Activated CD4-positive, alpha-beta T cell treated with anti-CD3 and anti-CD28 coated beads, Interleukin-10, Interleukin-2, amounts not matched to agents 100 ng/mL and 50 ng/mL, durations not matched to agents 16 hours and 8 hours (primary cell): ENCODE measurements around the gene APOBR.
"Not testable (repeated sequence)": the region's sequence is repeated elsewhere in the genome, so short reads cannot be mapped to it uniquely, and the experiment has no call there.

Experiments
- DNase-seq: peaks from one replicate; pipeline ENCODE4 v3.0.0-alpha.2; 2020

The APOBR gene

DNA sequence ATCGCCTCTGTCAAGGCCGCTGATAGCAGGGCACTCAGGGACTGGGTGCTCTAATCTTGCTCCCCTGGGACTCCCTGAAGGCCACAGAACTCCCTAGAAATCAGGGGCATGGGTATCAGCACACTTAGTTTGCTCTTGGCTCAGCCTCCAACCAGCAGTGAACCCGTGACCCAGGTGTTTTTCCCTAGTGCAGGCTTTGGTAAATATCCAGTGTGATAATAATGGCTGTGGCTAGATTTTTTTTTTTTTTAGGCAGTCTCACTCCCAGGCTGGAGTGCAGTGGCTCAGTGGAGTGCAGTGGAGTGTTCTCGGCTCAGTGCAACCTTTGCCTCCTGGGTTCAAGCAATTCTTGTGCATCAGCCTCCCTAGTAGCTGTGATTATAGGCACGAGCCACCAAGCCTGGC lies 34.0 kb downstream of the APOBR start:
- DNase-seq = no peak

DNA sequence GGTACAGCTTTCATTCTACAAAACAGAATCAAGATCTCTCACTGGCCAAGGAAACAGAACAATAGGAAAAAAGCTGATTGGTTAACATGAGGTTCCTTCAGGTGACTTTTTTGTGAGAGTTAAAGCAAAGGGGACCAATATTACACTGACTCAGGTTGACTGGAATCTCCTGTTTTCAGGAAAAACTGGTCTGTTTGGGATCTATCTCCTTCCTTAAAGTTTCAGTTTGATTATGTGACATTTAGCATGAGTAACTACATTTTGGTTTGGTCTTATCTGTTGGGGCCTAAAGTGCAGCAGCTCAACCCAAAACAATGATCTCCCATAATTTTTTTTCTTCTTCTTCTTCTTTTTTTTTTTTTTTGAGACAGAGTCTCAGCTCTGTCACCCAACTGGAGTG lies 34.7 kb downstream of the APOBR start:
- DNase-seq = no peak

DNA sequence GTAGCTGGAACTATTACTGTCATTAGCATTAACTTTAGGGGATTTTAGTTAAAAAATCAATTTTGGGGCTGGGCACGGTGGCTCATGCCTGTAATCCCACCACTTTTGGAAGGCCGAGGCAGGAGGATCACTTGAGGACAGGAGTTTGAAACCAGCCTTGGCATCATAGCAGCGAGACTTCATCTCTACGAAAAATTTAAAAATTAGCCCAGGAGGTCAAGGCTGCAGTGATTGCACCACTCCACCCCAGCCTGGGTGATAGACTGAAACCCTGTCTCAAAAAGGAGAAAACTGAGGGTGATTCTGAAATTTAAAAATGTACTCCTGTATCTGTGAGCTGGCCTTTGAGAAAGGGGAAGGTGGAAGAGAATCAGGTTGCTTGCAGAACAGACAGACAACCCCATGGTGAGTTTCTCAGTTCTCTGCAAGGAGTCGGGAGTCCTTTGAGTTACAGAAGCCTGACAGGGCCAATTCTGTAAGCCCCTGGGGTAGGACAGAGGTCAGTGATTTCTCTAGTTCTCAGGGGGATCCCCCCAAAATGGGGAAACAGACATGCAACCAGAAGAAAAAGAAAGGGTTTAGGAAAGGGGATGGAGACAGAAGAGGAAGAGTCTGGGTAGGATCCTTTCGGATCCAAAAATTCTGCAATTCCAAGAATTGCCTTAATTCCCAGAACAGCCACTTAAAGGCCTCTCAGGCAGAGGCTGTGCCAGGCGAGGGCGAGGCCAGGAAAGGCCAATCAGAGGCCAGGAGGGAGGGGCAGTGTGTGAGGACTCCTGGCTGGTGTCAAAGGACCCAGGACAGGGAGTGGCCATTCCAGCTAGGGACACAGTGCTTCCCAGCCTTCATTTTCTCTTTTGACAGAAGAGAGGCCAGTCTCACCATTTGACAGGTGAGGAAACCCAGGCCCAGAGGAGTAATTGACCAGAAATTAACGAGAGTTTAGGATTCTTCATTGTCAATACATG lies 37.6 kb downstream of the APOBR start:
- DNase-seq = no peak

DNA sequence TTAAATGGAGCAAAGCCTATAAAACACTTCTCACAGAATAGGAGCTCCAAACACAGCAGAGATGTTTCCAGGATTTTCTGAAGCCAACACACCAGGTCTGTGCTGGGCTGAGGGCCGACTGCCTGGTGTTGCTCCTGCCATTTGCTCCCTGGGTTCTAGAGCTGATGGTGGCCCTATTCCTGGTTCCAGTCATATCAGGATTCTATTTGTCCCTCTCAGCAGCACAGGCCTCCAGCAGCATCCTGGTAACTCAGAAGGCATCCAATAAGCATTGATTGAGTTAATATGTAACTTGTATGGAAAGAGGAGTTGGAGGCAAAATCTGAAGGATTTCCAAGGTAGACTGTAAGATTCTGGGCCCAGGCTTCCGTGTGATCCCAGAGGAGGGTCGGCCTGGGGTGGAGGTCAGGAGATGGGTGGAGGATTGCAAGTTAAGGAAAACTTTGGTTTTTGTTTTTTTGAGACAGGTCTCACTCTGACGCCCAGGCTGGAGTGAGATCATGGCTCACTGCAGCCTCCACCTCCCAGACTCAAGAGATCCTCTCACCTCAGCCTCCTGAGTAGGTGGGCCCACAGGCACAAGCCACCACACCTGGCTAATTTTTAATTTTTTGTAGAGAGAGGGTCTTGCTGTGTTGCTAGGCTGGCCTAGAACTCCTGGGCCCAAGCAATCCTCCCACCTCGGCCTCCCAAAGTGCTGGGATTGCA lies 38.7 kb downstream of the APOBR start:
- no peak for DNase-seq

DNA sequence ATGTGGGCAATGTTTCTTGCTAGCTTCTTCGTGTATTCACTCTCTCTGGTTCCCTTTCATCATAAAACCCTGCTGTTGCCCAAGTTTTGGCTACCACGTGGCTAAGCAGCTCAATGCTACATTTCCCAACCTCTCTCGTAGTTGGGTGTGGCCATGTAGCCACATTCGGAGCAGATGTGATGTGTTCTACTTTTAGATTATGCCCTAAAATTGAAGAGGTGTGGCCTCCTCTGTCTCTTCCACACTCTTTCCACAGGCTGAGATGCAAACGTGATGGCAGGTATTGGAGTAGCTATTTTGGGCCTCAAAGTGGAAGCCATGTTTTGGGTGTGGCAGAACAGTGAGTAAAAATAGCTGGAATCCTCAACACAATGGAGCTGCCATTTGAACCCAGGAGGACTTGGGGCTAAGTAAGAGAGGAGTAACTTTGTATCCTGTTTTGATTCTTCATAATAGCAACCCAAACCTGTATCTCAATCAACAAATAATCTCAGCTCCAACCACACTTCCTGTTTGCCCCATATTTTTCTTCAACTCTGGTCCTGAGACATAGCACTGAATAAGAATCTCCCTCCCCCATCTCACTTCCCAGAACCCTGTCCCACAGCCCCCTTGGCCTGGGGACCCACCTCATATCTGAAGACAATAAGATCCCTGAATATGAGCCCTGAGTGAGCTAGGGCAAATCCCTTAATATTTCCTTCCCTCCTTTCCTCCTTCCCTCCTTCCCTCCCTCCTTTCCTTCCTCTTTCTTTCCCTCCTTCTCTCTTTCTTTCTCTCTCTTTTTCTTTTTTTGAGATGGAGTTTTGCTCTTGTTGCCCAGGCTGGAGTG lies 40.3 kb downstream of the APOBR start:
- DNase-seq = no peak

DNA sequence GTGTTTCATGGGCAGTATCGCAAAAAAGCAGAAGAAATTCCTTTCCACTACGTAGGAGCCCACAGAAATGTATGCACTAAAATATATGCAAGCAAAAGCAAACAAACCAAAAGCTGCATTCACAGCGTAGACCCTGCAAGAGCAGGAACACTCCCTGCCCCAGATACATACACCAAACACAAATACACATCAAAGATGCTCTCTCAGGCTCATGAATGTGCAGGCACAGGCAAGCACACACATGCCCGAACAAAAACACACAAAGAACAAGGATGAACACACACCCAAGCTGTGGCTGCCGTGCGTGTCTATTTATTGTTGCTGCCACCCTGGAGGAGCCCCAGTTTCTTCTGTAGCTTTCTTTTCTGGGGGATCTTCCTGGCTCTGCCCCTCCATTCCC lies 42.6 kb downstream of the APOBR start:
- DNase-seq = no peak

DNA sequence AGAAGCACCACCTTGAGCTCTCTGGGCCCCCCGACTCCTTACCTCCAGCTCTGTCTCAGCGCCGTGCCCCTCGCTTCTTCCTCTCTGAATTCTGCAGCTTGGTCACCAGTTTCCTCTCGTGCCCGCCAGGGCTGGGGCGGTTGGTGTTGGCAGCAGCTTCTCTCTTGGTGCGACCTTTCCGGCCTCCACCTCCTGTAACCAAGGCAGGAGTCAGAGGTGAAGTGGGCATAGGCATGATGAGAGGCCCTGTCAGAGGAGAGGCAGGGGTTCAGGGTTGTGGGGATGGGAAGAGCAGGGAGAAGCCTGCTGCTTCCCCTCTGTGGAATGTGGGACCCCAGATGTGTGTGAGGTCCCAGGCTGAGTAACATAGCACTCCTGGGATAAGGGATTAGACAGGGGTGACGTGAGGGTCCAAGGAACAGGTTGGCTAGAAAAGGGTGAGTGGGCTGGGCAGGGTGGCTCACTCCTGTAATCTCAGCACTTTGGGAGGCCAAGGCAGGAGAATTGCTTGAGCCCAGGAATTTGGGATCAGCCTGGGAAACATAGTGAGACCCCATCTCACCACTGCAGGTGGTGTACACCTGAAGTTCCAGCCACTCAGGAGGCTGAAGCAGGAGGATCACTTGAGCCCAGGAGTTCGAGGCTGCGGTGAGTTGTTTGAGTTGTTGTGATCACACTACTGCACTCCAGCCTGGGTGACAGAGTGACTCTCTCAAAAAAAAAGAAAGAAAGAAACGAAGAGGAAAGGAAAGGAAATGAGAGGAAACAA lies 43.7 kb downstream of the APOBR start:
- DNase-seq = no peak

DNA sequence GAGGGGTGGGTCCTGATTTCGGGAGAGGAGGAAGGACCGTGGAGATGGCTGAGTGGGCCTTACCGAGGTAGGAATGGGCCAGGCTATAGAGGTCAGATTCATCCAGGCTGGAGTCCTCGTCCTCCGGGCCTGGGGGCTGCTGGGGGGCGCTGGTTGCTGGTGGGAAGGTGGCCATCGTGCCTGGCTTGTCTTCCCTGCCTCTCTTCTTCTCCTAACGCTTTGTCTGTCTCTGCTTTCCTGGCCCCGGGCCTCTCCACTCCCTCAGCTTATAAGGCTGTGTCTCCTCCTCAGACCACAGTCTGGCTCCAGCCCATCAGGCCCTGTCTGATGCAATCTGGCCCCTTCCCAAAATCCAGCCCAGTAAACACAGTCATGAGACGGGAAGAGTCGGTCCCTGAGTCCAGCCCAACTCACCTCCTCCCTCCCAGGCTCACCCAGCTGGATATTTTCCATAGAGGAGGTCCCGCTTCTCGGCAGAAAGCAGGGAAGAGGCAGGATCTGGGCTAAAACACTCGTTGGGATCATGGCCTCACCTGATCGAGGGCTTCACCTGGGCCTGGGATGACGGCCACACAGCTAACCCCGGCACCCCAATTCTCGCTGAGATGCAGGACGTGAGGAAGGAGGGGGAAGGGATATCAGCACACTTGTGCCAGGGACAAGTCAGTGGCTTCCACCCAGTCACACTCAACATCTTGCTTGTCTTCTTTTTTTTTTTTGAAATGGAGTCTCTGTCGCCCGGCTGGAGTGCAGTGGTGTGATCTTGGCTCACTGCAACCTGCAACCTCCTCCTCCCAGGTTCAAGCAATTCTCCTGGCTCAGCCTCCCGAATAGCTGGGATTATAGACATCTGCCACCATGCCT lies 44.5 kb downstream of the APOBR start, which contains the start of gene NUPR1:
Gene NUPR1, minus strand, starts transcription at position 242 of the 864 bp plus-strand sequence. Its CDS starts 67 bp downstream, at position 175.
- DNase-seq = no peak

DNA sequence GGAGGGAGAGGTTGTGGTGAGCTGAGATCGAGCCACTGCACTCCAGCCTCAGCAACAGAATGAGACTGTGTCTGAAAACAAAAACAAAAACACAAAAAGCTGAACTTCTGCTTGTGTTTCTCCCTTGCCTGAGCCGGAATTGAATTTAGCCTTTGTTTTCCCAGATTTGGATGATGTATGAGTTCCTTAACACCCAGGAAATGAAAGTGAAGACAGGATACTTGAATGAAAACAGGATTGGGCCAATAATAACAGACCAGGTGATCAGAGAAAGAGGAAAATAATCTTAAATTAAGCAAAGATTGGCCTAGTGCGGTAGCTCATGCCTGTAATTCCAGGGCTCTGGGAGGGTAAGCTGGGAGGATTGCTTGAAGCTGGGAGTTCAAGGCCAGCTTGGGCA lies 45.9 kb downstream of the APOBR start:
- DNase-seq = no peak

DNA sequence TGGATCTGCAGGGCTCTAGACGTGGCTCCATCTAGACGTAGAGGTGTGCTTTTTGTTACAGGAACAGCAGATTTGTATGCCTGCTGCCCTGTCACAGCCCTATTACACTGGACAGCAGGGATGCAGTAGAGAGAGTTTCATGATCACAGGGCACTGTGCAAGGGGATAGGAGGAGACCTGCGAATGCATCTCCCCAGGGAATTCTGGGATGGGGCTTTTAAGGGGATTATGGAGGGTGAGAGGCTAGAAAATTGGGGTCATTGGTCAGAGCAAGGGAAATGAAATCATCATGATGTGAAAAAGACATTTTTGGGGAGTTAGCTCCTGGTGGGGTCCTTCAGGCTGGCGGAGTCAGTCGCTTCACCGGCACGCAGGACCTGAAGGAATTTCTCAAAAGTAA lies 48.2 kb downstream of the APOBR start:
- no peak for DNase-seq

DNA sequence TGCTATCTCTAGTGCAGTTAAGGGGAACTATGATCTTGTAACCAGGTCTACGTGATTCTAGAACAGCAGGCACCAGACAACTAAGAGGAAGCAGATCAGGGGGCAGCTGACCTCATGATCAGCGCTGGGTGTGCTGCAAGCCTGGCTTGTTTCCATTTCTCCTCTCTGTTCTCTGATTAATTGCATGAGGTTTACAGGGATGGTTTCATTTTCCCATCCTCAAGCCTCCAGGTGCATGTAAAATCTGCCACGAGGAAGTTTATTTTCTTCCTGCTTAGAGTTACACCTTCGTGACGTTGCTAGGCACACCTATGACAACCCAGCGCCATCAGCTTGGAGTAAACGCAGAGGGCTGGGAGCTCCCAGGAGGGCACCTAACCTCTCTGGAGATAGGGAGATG lies 48.6 kb downstream of the APOBR start:
- DNase-seq = no peak

DNA sequence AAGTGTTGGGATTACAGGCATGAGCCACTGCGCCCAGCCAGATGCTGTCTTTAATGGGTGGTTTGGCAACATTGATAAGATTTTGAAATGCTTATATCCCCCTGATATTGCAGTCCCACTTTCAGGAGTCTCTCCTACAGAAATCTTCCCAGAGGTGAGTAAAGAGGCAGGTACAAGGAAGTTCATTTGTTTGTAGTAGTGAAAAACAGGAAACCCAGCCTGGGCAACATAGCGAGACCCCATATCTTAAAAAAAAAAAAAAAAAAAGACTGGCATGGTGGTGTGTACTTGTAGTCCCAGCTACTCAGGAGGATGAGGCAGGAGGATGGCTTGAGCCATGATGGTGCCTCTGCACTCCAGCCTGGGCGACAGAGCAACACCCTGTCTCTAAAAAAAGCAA lies 50.6 kb downstream of the APOBR start:
- DNase-seq = no peak

DNA sequence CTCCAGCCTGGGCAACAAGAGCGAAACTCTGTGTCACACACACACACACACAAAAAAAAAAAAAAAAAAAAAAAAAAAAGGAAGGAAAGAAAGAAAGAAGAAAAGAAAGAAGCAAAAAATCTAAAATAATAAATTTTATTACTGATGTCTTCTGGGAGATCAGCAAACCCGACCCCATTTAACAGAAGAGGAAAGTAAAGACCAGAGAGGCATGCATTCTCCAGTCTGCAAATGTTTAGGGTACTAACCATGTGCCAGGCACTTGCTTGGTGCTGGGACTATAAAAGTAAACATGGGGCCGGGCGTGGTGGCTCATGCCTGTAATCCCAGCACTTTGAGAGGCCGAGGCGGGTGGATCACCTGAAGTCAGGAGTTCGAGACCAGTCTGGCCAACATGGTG lies 51.5 kb downstream of the APOBR start:
- not testable (repeated sequence) for DNase-seq

DNA sequence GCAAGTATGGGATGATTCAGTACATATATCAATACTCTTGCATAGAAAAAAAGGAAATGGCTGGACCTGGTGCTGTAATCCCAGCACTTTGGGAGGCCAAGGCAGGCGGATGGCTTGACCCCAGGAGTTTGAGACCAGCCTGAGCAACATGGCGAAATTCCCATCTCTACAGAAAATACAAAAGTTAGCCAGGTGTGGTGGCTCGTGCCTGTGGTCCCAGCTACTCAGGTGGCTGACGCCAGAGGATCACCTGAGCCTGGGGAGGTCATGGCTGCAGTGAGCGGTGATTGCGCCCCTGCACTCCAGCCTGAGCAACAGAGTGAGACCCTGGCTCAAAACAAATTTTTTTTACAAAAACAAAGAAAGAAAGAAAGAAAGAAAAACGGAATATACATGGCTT lies 52.2 kb downstream of the APOBR start:
- DNase-seq = no peak

DNA sequence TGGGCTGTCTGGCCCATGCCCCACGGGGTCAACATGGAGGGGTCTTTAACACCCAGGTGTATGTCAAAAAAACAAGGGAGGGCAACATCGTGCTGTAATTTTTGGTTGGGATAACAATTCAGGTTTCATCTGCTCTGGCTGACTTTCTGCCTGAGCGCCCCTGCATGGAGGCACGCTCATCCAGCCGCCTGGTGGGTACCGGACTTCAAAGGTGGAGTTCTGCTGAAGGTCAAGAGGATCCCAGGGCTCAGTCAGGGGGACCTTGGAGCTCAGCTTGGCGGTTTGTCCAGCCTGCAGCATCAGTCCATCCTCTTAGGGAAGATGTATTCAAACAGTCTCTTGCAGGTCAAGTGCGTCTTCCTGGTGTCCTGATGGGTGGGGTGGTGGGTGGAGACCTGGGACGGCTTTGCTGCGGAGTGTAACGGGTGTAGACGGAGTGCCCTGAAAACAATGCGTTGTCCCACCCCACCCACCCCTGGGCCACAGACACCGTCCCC lies 53.9 kb downstream of the APOBR start:
- no peak for DNase-seq
